K562 (cell line): Measurements from ENCODE around the gene DAPK3. TPM values are rescaled to one million over a fixed set of nuclear protein-coding genes. Genes with fewer than 3 reads are reported as not detected.
A peak's percentile ranks its signal among the peaks of the same experiment; 100 is the strongest.
"Not testable (repeated sequence)": the region's sequence is repeated elsewhere in the genome, so short reads cannot be mapped to it uniquely, and the experiment has no call there.

Experiments
- ATAC-seq: fragments of 200-7000 bp; cut with Tn5 transposase; 3 replicates; pipeline ENCODE4 v1.9.1; 2020; ENCODE audit warnings: moderate library complexity
- BruUV-seq: library from RNA; stranded (reverse); fragments of 400-500 nt; replicated peaks from 2 replicates; lab custom pipeline; 2021; lab: Mats Ljungman, UMichigan
- CTCF ChIA-PET: fragments of 300-600 bp; formaldehyde crosslinking; extraction: SDS; loops from one replicate; lab custom pipeline; 2021; ENCODE audit warnings: low intra/inter-chr PET ratio; lab: Yijun Ruan, JAX
- POLR2A ChIA-PET: fragments of 300-600, 350-650 bp; sonication (Branson Sonifier 250); formaldehyde crosslinking; extraction: SDS; loops from one replicate; lab custom pipeline; 2021; ENCODE audit warnings: antibody characterized with exemption, inconsistent platforms; lab: Yijun Ruan, JAX
- DNase-seq, 4 experiments: peaks; one replicate each; pipeline versions ENCODE4 v3.0.0 to v3.0.0-alpha.2; 2011 to 2018; ENCODE audit warnings: low spot score in 3 of 4, mixed read lengths in 3 of 4; ENCODE audit errors: extremely low read depth in 1 of 4
- FAIRE-seq: peaks from 2 replicates; lab custom pipeline; 2011; peaks lifted over from hg19 to GRCh38; lab: Jason Lieb, UNC
- H2AFZ ChIP-seq: 2 replicates; pipeline ENCODE4 v1.6.0; 2011; ENCODE audit warnings: low read depth, low read length, control low read depth, inconsistent platforms
- H3K27ac ChIP-seq: fragments of 200-600 bp; 3 replicates; pipeline ENCODE4 v1.8.0; 2011; ENCODE audit warnings: low read depth, mild to moderate bottlenecking, control low read depth, inconsistent platforms, low read length, moderate library complexity, mixed read lengths; ENCODE audit errors: extremely low read depth
- H3K27me3 ChIP-seq, 2 experiments: fragments of 300-600 bp in 1 of 2; 2 replicates in 1 of 2; 3 replicates in 1 of 2; pipeline versions ENCODE4 v1.6.0 to v1.8.0; 2011; ENCODE audit warnings: inconsistent platforms in 2 of 2, low read length in 2 of 2, mild to moderate bottlenecking in 1 of 2, mixed read lengths in 1 of 2, moderate library complexity in 1 of 2; ENCODE audit not compliant: control insufficient read depth in 2 of 2, insufficient read depth in 2 of 2
- H3K36me3 ChIP-seq: fragments of 300-600 bp; 3 replicates; pipeline ENCODE4 v1.8.0; 2011; ENCODE audit warnings: mild to moderate bottlenecking, low read length, inconsistent platforms; ENCODE audit not compliant: control insufficient read depth, insufficient read depth
- H3K4me1 ChIP-seq, 2 experiments: fragments of 200-600 bp in 1 of 2; replicated peaks in 1 of 2; 2 replicates in 1 of 2; 3 replicates in 1 of 2; pipeline versions ENCODE4 v1.5.1 to v1.8.0; 2011; ENCODE audit warnings: inconsistent platforms in 2 of 2, low read length in 2 of 2, mild to moderate bottlenecking in 1 of 2, mixed read lengths in 1 of 2, moderate library complexity in 1 of 2; ENCODE audit not compliant: control insufficient read depth in 2 of 2, insufficient read depth in 2 of 2
- H3K4me2 ChIP-seq: 2 replicates; pipeline ENCODE4 v1.6.1; 2011; ENCODE audit warnings: low read length, control low read depth, inconsistent platforms, mixed read lengths; ENCODE audit not compliant: insufficient read depth
- H3K4me3 ChIP-seq: fragments of 200-600 bp; sonication (generic), shearing (Covaris generic); 2 replicates; pipeline ENCODE4 v1.5.1; 2016; ENCODE audit warnings: control low read depth, inconsistent platforms
- H3K79me2 ChIP-seq: fragments of 200-600 bp; 3 replicates; pipeline ENCODE4 v1.8.0; 2011; ENCODE audit warnings: low read length, inconsistent platforms; ENCODE audit not compliant: control insufficient read depth, insufficient read depth
- H3K9ac ChIP-seq, 2 experiments: 2 replicates each; pipeline versions ENCODE4 v1.6.0 to v1.6.1; 2011; ENCODE audit warnings: low read depth in 2 of 2, low read length in 2 of 2, control low read depth in 1 of 2, inconsistent platforms in 1 of 2, mild to moderate bottlenecking in 1 of 2, mixed read lengths in 1 of 2; ENCODE audit not compliant: insufficient read depth in 1 of 2
- H3K9me1 ChIP-seq: one replicate; pipeline ENCODE4 v1.6.0; 2011; ENCODE audit warnings: inconsistent platforms, mild to moderate bottlenecking, low read length, moderate library complexity; ENCODE audit not compliant: control insufficient read depth, insufficient read depth
- H3K9me3 ChIP-seq: replicated peaks from 2 replicates; pipeline ENCODE4 v1.5.1; 2011; ENCODE audit warnings: low read depth, low read length, inconsistent platforms; ENCODE audit not compliant: control insufficient read depth, insufficient read depth
- H4K20me1 ChIP-seq: replicated peaks from 2 replicates; pipeline ENCODE4 v1.6.1; 2011; ENCODE audit warnings: low read length, inconsistent platforms, mixed read lengths; ENCODE audit not compliant: control insufficient read depth, insufficient read depth
- ADNP ChIP-seq: fragments of 200-800 bp; sonication (Bioruptor generic); IDR thresholded peaks from 2 replicates; pipeline ENCODE4 v1.6.1; 2016; ENCODE audit warnings: missing genetic modification characterization, missing compliant biosample characterization
- ETV5 ChIP-seq: sonication (generic); formaldehyde crosslinking; IDR thresholded peaks from 2 replicates; pipeline ENCODE4 v1.4.0; 2020; ENCODE audit warnings: low read depth, mild to moderate bottlenecking, missing genetic modification reagents
- HDAC1 ChIP-seq, 2 experiments: fragments of 450-650 bp; IDR thresholded peaks; 2 replicates each; pipeline ENCODE4 v1.6.1; 2016 to 2017; ENCODE audit warnings: inconsistent platforms in 1 of 2, mild to moderate bottlenecking in 1 of 2, moderate library complexity in 1 of 2
- HDAC2 ChIP-seq: fragments of 450-650 bp; IDR thresholded peaks from 2 replicates; pipeline ENCODE4 v1.6.1; 2016; ENCODE audit warnings: mild to moderate bottlenecking
- KDM1A ChIP-seq, 2 experiments: fragments of 450-650 bp; IDR thresholded peaks; 2 replicates each; pipeline ENCODE4 v1.6.1; 2016; ENCODE audit warnings: mild to moderate bottlenecking in 2 of 2
- MIER1 ChIP-seq: fragments of 450-650 bp; IDR thresholded peaks from 2 replicates; pipeline ENCODE4 v1.6.1; 2016; ENCODE audit warnings: antibody characterized with exemption, mild to moderate bottlenecking, low read depth
- RCOR1 ChIP-seq, 2 experiments: IDR thresholded peaks; 2 replicates each; pipeline ENCODE4 v1.6.1; 2012; ENCODE audit warnings: low read depth in 2 of 2, low read length in 2 of 2, borderline replicate concordance in 1 of 2, improper control_type of control experiment in 1 of 2
- SMARCA5 ChIP-seq: fragments of 450-650 bp; IDR thresholded peaks from 2 replicates; pipeline ENCODE4 v1.6.1; 2016
- TRIM28 ChIP-seq: fragments of 450-650 bp; IDR thresholded peaks from 2 replicates; pipeline ENCODE4 v1.6.1; 2017
- ZFX ChIP-seq: sonication (generic); formaldehyde crosslinking; IDR thresholded peaks from 2 replicates; pipeline ENCODE4 v1.8.0; 2022; ENCODE audit warnings: mild to moderate bottlenecking, missing genetic modification reagents, moderate library complexity
- ZNF121 ChIP-seq: sonication (generic); formaldehyde crosslinking; conservative IDR thresholded peaks from 2 replicates; pipeline ENCODE4 v1.8.0; 2022; ENCODE audit warnings: missing genetic modification reagents
- ZNF766 ChIP-seq: fragments of 200-800 bp; sonication (Bioruptor generic); conservative IDR thresholded peaks from 2 replicates; pipeline ENCODE4 v1.6.1; 2016; ENCODE audit warnings: missing genetic modification characterization, missing compliant biosample characterization
- WGBS: fragments of 100-300 bp; shearing (Covaris generic); methylation state at CpG from one replicate; pipeline ENCODE4 v1.1.6; 2016; ENCODE audit warnings: low coverage, mixed read lengths; ENCODE audit not compliant: insufficient coverage; ENCODE audit errors: missing lambda C conversion rate; 5-methylcytosine and 5-hydroxymethylcytosine counted together
- in situ Hi-C: fragments of 300-500 bp; cut with MboI; formaldehyde crosslinking; loops from 4 replicates; pipeline ENCODE4 v1.15.0; 2018; ENCODE audit warnings: inconsistent platforms, mixed read lengths
- intact Hi-C: fragments of 100-400 bp; cut with micrococcal nuclease; formaldehyde crosslinking; loops from 2 replicates; pipeline ENCODE4 v1.14.2; 2022
- polyA plus RNA-seq, 8 experiments: library from polyadenylated mRNA; depleted of rRNA in 4 of 8; stranded (reverse) in 5 of 8; unstranded in 3 of 8; fragments of >200 nt; fragmentation: Nextera tagmentation in 2 of 8; fragmentation: Illumina TruSeq in 1 of 8; extraction: Ambion mirVana in 2 of 8; extraction: Trizol in 1 of 8; gene quantifications; 2 replicates each; pipeline versions ENCODE4 v1.2.1 to v1.2.3, GENCODE V29; 2011 to 2014; ENCODE audit warnings: inconsistent platforms in 1 of 8, missing spikeins in 1 of 8
- total RNA-seq, 7 experiments: library from RNA; depleted of rRNA in 6 of 7; stranded (reverse); fragments of >200 nt in 6 of 7; fragmentation: Illumina TruSeq in 2 of 7; extraction: Trizol in 2 of 7; gene quantifications; 2 replicates each; pipeline versions ENCODE4 v1.2.1 to v1.2.3, GENCODE V29; 2011 to 2021; ENCODE audit warnings: low replicate concordance in 1 of 7
- TF ChIP-seq, protein P1 (sequence below): IDR thresholded peaks from 2 replicates; pipeline ENCODE4 v1.6.1; 2016; ENCODE audit warnings: missing genetic modification characterization, missing compliant biosample characterization
- TF ChIP-seq, protein P2 (sequence below): fragments of 450-650 bp; formaldehyde crosslinking; IDR thresholded peaks from 2 replicates; pipeline ENCODE4 v1.4.0; 2022; ENCODE audit warnings: missing genetic modification characterization

DAPK3 gene
- total and polyA plus RNA-seq, 9 of the 15 experiments (the other 6 are each of a cell fraction or from before 2014, with no cell fraction given): 0.14 to 63.4 (median 25.0) TPM

DNA sequence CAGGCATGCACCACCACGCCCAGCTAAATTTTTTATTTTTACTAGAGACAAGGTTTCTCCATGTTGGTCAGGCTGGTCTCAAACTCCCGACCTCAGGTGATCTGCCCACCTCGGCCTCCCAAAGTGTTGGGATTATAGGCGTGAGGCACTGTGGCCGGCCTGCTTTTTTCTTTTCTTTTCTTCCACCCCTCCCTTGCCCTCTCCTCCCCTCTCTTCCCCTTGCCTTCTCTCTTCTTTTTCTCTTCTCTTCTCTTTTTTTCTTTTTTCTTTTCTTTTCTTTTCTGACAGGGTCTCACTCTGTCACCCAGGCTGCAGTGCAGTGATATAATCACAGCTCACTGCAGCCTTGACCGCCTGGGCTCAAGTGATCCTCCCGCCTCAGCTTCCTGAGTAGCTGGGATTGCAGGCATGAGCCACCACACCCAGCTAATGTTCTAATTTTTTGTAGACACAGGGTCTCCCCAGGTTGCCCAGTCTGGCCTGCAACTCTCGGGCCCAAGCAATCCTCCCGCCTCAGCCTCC lies 18.1 kb downstream of the DAPK3 start:
- intact Hi-C loops, CTCF ChIA-PET, H4K20me1 ChIP-seq, FAIRE-seq, H3K79me2 ChIP-seq, H3K4me3 ChIP-seq, H3K9ac ChIP-seq, H3K27me3 ChIP-seq, H3K9me3 ChIP-seq, in situ Hi-C loops, H2AFZ ChIP-seq, BruUV-seq, H3K36me3 ChIP-seq, H3K9me1 ChIP-seq, DNase-seq, ATAC-seq: not testable (repeated sequence)
- peak overlapping the region; percentile 45; the same call in 1 of the 3 replicates for H3K27ac ChIP-seq
- WGBS: 24% methylated on average over 9 of the region's 9 CpGs
- TF ChIP-seq, protein P1, sequence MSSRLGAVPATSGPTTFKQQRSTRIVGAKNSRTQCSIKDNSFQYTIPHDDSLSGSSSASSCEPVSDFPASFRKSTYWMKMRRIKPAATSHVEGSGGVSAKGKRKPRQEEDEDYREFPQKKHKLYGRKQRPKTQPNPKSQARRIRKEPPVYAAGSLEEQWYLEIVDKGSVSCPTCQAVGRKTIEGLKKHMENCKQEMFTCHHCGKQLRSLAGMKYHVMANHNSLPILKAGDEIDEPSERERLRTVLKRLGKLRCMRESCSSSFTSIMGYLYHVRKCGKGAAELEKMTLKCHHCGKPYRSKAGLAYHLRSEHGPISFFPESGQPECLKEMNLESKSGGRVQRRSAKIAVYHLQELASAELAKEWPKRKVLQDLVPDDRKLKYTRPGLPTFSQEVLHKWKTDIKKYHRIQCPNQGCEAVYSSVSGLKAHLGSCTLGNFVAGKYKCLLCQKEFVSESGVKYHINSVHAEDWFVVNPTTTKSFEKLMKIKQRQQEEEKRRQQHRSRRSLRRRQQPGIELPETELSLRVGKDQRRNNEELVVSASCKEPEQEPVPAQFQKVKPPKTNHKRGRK (tag): peak; percentile 86
- TF ChIP-seq ZNF766 (CRISPR knock-in tag): 0 out of 2 replicates have a peak, but pooled peaks have one; percentile 11
- 0 out of 2 replicates have a peak, but pooled peaks have one; percentile 37 for TF ChIP-seq ZFX (CRISPR knock-in tag)
- peak; percentile 95 for TF ChIP-seq KDM1A (IDR thresholded peaks at IDR 0.05)
- peak in 1 of 2 experiments; percentile 72; a peak in 2 of 4 replicates for TF ChIP-seq RCOR1 (IDR thresholded peaks at IDR 0.05; ENCODE audit: borderline replicate concordance in 1 of 2, low read depth in 2 of 2, low read length in 2 of 2)
- TF ChIP-seq SMARCA5: peak; percentile 65; the same call in 1 of the 2 replicates
- 0 out of 2 replicates have a peak, but pooled peaks have one; percentile 28 for TF ChIP-seq TRIM28
- TF ChIP-seq, protein P2, sequence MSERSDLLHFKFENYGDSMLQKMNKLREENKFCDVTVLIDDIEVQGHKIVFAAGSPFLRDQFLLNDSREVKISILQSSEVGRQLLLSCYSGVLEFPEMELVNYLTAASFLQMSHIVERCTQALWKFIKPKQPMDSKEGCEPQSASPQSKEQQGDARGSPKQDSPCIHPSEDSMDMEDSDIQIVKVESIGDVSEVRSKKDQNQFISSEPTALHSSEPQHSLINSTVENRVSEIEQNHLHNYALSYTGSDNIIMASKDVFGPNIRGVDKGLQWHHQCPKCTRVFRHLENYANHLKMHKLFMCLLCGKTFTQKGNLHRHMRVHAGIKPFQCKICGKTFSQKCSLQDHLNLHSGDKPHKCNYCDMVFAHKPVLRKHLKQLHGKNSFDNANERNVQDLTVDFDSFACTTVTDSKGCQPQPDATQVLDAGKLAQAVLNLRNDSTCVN (CRISPR knock-in tag): peak; percentile 76; the same call in 1 of the 2 replicates
- peak; percentile 83 for TF ChIP-seq ZNF121 (CRISPR knock-in tag)
- TF ChIP-seq MIER1: peak; percentile 33; the same call in 1 of the 2 replicates
- peak in 1 of 2 experiments; percentile 84; a peak in 2 of 4 replicates for TF ChIP-seq HDAC1 (IDR thresholded peaks at IDR 0.05)
- TF ChIP-seq ETV5 (CRISPR knock-in tag): peak; percentile 12; the same call in 1 of the 2 replicates
- TF ChIP-seq ADNP: 0 out of 2 replicates have a peak, but pooled peaks have one; percentile 1
- TF ChIP-seq HDAC2: peak; percentile 79
- POLR2A ChIA-PET: interaction anchor here (1.8 kb wide), 1 partner anchor 23 kb away, joined by 6 read pairs; no protein-coding TSS in a partner anchor
- peak overlapping the region; percentile 52 for H3K4me2 ChIP-seq
- peaks cover 33 to 65% of the 10 kb centered on the region in 2 experiments for H3K4me1 ChIP-seq
